Activated CD8-positive, alpha-beta T cell treated with anti-CD3 and anti-CD28 coated beads for 36 hours (primary cell): Measurements from ENCODE around the gene LUZP2. TPM values are rescaled to one million over a fixed set of nuclear protein-coding genes. Genes with fewer than 3 reads are reported as not detected.

ENCODE experiments used
- ATAC-seq: fragments of 200-7000 bp; cut with Tn5 transposase; one replicate; pipeline ENCODE4 v1.10.0; 2021; ENCODE audit warnings: mild to moderate bottlenecking, moderate library complexity
- CTCF ChIA-PET: fragments of 350-600 bp; sonication (Branson Sonifier 250); formaldehyde crosslinking; loops from one replicate; lab custom pipeline; 2021; ENCODE audit warnings: antibody characterized with exemption; lab: Charles Lee
- POLR2A ChIA-PET: fragments of 350-600 bp; sonication (Branson Sonifier 250); formaldehyde crosslinking; loops from one replicate; lab custom pipeline; 2021; ENCODE audit warnings: antibody characterized with exemption; lab: Charles Lee
- DNase-seq: peaks from one replicate; pipeline ENCODE4 v3.0.0-alpha.2; 2020
- H3K27ac Mint-ChIP-seq: one replicate; pipeline ENCODE4 v1.8.0; 2021; ENCODE audit warnings: mild to moderate bottlenecking, mixed read lengths
- H3K27me3 Mint-ChIP-seq: one replicate; pipeline ENCODE4 v1.8.0; 2021; ENCODE audit warnings: mixed read lengths
- H3K36me3 Mint-ChIP-seq: one replicate; pipeline ENCODE4 v1.8.0; 2021; ENCODE audit warnings: low read depth, mixed read lengths
- H3K4me1 Mint-ChIP-seq: one replicate; pipeline ENCODE4 v1.8.0; 2021; ENCODE audit warnings: low read depth, mixed read lengths
- H3K4me3 Mint-ChIP-seq: one replicate; pipeline ENCODE4 v1.8.0; 2021; ENCODE audit warnings: mild to moderate bottlenecking, moderate library complexity, mixed read lengths
- H3K9me3 Mint-ChIP-seq: one replicate; pipeline ENCODE4 v1.8.0; 2021; ENCODE audit warnings: mixed read lengths
- intact Hi-C: fragments of 100-400 bp; cut with micrococcal nuclease; formaldehyde crosslinking; loops from one replicate; pipeline ENCODE4 v1.10.0; 2022
- total RNA-seq, 2 experiments: library from RNA; stranded (reverse); gene quantifications; one replicate each; pipeline ENCODE4 v1.2.3, GENCODE V29; 2021
- TF ChIP-seq, protein P1 (sequence below): fragments of 200-600 bp; IDR thresholded peaks from one replicate; pipeline ENCODE4 v1.8.0; 2022; ENCODE audit warnings: antibody characterized with exemption, mild to moderate bottlenecking

The LUZP2 gene
- total RNA-seq, 2 experiments from 2014 or later: not detected

GRCh38 chr11:24509114-24509513 is 12.3 kb downstream of the LUZP2 start:
- intact Hi-C loops: no loop called here
- ChIA-PET CTCF (no interaction called here), POLR2A (no interaction called here)
- Mint-ChIP-seq H3K9me3 (peaks cover 2% of the 10 kb centered on the region), H3K4me3 (no peak overlapping the region), H3K27me3 (no peaks in the 10 kb centered on the region), H3K4me1 (no peaks in the 10 kb centered on the region), H3K36me3 (no peaks in the 10 kb centered on the region), H3K27ac (no peak overlapping the region)
- no peak for ATAC-seq
- TF ChIP-seq, protein P1, sequence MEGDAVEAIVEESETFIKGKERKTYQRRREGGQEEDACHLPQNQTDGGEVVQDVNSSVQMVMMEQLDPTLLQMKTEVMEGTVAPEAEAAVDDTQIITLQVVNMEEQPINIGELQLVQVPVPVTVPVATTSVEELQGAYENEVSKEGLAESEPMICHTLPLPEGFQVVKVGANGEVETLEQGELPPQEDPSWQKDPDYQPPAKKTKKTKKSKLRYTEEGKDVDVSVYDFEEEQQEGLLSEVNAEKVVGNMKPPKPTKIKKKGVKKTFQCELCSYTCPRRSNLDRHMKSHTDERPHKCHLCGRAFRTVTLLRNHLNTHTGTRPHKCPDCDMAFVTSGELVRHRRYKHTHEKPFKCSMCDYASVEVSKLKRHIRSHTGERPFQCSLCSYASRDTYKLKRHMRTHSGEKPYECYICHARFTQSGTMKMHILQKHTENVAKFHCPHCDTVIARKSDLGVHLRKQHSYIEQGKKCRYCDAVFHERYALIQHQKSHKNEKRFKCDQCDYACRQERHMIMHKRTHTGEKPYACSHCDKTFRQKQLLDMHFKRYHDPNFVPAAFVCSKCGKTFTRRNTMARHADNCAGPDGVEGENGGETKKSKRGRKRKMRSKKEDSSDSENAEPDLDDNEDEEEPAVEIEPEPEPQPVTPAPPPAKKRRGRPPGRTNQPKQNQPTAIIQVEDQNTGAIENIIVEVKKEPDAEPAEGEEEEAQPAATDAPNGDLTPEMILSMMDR: no peak
- no peak for DNase-seq

DNA sequence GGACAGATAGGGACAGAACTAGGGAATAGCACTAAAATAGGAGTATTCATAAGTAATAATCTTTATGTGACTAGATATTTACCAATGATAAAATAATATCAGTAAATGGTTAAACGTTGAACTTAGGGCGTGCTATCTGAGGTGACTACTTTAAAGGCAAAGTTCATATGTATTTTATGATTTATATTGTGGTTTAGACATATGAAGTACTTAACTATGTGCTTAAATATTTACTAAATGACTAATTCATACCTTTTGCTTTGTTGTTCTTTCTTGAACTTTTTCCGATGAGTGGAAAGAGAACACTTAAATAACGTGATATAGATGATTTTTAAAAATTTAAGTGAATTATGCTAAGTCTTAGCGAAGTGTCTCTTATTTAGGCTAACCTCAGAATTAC is 14.7 kb downstream of the LUZP2 start:
- POLR2A ChIA-PET: no interaction called here
- Mint-ChIP-seq H3K36me3 (no peaks in the 10 kb centered on the region), H3K27me3 (no peaks in the 10 kb centered on the region), H3K4me3 (no peak overlapping the region), H3K9me3 (peaks cover 3% of the 10 kb centered on the region), H3K4me1 (no peaks in the 10 kb centered on the region), H3K27ac (no peak overlapping the region)
- intact Hi-C loops: no loop called here
- TF ChIP-seq, protein P1: no peak
- ATAC-seq (no peak), DNase-seq (no peak)
- CTCF ChIA-PET: no interaction called here

DNA sequence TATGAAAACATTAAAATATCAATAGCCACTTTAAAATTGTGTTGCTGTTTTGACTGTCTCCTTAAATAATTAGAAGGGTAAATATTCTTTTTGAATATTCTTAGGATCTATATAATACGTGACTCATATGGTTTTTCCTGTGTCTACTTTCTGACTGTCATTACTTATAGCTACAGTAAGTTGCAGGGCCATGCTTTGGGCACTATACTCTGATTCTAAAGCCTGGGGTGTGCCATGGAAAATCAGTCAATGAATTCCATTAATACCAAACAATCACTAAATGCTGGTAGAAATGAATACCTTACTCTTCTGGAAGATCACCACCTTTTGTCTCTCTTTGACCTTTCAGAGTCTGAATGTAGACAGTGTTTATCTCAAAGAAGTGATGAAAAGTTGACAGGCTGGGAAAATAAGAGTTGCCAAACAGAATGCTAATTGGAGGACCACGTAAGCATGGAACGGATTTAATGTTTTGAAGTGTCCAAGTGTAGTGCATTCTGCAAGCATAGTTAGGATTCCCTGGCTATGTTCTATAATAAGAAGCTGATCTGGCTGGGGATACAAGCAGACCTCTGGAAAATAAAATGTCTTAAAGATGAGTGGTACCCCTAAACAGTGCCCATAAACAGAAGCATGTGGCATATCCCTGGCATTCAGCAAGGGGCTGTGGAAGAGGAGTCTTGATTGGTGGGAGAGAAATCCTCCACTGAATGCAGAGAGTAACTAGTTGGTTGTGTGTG is 16.8 kb downstream of the LUZP2 start:
- Mint-ChIP-seq H3K9me3 (peaks cover 4% of the 10 kb centered on the region), H3K36me3 (no peaks in the 10 kb centered on the region), H3K27ac (no peak overlapping the region), H3K4me1 (no peaks in the 10 kb centered on the region), H3K4me3 (no peak overlapping the region), H3K27me3 (no peaks in the 10 kb centered on the region)
- DNase-seq (no peak), ATAC-seq (no peak)
- ChIA-PET POLR2A (no interaction called here), CTCF (no interaction called here)
- TF ChIP-seq, protein P1: no peak
- intact Hi-C loops: no loop called here

DNA sequence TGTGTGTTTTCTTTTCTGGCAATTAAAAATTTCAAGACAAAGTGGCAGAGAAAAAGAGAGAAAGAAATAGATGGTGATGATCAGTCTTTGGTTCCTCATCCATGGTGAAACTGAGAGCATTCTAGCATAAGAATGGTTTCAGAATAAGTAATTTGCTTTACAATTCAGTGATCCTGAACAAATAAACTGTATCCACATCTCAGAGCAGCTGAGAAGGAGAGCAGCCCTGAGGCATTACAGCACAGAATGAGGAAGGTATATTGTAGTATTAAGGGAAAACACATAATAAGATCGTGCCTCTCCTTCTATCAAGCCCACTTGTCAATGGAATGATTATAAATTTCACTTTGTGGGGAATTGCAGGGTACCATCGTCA is 17.4 kb downstream of the LUZP2 start:
- no peaks in the 10 kb centered on the region for H3K36me3 Mint-ChIP-seq
- ChIA-PET POLR2A (no interaction called here), CTCF (no interaction called here)
- ATAC-seq (no peak), DNase-seq (no peak)
- H3K9me3 Mint-ChIP-seq: peaks cover 4% of the 10 kb centered on the region
- TF ChIP-seq, protein P1: no peak
- H3K27ac Mint-ChIP-seq: no peak overlapping the region
- no peaks in the 10 kb centered on the region for H3K27me3 Mint-ChIP-seq
- intact Hi-C loops: no loop called here
- H3K4me1 Mint-ChIP-seq: no peaks in the 10 kb centered on the region
- H3K4me3 Mint-ChIP-seq: no peak overlapping the region

DNA sequence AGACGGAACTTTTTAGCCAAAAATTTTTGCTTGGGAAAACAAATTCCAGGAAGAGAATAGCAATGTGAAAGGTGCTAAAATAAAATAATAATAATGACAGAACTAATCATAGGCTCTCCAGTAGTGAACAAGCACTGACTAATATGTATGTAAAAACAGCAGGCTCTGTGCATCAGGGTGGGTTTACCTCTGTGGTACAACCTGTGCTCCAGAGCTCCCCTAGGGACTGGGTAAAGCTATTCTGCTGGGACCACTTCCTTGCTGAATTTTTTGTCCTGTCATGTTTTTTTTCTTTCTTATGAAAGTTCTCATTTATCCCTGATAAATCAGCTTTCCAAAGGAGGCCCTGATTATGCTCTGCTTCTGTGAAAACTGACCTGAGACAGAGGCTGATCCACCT is 18.8 kb downstream of the LUZP2 start:
- Mint-ChIP-seq H3K4me1 (no peaks in the 10 kb centered on the region), H3K27me3 (no peaks in the 10 kb centered on the region), H3K36me3 (no peaks in the 10 kb centered on the region), H3K4me3 (no peak overlapping the region), H3K27ac (no peak overlapping the region), H3K9me3 (peaks cover 7% of the 10 kb centered on the region)
- POLR2A ChIA-PET: no interaction called here
- intact Hi-C loops: no loop called here
- ATAC-seq (no peak), DNase-seq (no peak)
- CTCF ChIA-PET: no interaction called here
- TF ChIP-seq, protein P1: no peak
